ENCODE measurements around the gene TMEM87B.
"Not testable (repeated sequence)": the region's sequence is repeated elsewhere in the genome, so short reads cannot be mapped to it uniquely, and the experiment has no call there.

TMEM87B gene

DNA sequence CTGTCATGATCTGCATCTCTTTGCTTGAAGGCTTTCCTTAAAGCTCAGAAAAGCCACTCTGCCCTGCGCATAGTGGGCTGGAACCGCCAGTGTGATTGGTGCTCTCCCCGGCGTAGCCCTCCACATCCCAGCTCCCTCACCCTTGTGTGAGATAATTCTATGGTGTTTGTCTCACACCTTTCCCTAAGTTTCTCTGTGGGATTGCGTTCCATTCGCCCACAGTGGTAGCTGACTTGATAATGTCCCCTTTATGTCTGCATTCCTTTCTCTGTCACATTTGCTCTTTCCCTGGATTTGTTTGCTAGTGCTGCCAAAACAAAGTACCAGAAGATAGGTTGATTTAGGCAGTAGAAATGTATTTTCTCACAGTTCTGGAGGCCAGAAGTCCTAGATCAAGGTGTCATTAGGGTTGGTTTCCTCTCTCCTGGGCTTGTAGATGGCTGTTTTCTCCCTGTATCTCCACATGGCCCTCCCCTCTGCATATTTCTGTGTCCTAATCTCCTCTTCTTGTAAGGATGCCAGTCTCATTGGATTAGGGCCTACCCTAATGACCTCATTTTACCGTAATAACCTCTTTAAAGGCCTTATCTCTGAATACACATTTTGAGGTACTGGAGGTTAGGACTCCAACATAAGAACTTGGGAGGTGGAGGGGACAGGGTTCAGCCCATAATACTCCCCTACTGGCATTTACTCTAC lies 7.4 kb upstream of the TMEM87B start:
- no peak for TF ChIP-seq ZNF274 (IDR thresholded peaks at IDR 0.05; ENCODE audit: low read depth, low read length)

GRCh38 chr2:112048236-112048592 lies 6.9 kb upstream of the TMEM87B start:
- no peak for TF ChIP-seq ZNF274 (IDR thresholded peaks at IDR 0.05; ENCODE audit: low read depth, low read length)
- no peak overlapping the region for H3K4me3 ChIP-seq (ENCODE audit: low read length)

More for the DNA sequence above, 7.4 kb upstream of the TMEM87B start:
- no peak overlapping the region for H3K4me3 ChIP-seq (ENCODE audit: low read length)

DNA sequence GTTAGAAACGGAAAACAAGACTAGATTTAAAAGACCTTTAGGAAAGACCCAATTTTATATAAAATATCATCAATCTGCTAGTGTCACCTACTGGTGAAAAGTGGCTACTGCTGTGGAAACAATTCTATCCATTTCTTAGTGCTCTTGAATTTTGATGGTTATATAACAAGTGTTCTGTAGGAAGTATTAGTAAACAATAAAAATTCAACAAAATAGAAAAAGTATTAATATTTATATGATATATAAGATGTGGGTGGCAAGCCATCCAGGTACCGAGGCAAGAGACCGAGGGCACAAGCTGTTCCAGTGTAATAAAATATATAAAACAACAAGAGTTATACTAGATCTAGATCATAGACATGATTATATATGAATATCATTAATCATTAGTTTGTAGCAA lies 6.2 kb upstream of the TMEM87B start:
- H3K4me3 ChIP-seq (ENCODE audit: low read length), result no peak overlapping the region
- no peak for TF ChIP-seq ZNF274 (IDR thresholded peaks at IDR 0.05; ENCODE audit: low read depth, low read length)

GRCh38 chr2:112050316-112050715 lies 4.8 kb upstream of the TMEM87B start:
- no peak overlapping the region for H3K4me3 ChIP-seq (ENCODE audit: low read length)
- no peak for TF ChIP-seq ZNF274 (IDR thresholded peaks at IDR 0.05; ENCODE audit: low read depth, low read length)

DNA sequence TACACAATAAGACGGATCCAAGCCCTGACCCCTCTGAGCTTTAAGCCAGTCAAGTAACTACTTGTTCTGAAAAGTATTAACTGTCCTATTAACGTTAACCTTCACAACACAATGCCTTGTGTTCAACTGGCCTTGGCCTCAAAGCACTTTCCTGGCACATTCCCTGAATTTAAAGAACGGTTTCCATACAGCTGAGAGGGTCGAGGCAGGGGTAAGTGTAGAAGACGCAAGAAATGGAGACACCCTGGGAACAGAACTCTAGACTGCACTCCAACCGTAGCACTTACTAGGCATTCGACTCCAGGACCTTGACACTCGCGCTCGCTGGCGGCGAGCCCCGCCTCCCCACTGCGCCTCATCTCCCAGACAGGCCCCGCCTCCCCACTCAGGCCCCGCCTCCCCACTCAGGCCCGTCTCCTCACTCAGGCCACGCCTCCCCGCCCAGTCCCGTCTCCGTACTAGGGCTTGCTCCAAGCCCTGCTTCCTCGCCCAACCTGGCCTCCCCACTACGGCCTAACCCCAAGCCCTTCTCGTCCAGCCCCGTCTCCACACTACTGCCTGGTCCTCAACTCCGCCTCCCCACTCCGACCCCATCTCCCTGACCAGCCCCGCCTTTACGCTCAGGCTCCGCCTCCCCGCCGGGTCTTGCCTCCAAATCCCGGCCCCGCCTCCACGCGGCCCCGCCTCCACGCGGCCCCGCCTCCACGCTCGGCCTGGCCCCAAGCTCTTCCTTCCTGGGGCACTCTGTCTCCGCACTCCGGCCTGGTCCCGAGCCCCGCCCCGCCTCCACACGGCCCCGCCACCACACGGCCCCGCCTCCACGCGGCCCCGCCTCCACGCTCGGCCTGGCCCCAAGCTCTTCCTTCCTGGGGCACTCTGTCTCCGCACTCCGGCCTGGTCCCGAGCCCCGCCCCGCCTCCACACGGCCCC lies 887 bp upstream of the TMEM87B start:
- H3K4me3 ChIP-seq (ENCODE audit: low read length), result peak overlapping the region; percentile 61
- no peak for TF ChIP-seq ZNF274 (IDR thresholded peaks at IDR 0.05; ENCODE audit: low read depth, low read length)

DNA sequence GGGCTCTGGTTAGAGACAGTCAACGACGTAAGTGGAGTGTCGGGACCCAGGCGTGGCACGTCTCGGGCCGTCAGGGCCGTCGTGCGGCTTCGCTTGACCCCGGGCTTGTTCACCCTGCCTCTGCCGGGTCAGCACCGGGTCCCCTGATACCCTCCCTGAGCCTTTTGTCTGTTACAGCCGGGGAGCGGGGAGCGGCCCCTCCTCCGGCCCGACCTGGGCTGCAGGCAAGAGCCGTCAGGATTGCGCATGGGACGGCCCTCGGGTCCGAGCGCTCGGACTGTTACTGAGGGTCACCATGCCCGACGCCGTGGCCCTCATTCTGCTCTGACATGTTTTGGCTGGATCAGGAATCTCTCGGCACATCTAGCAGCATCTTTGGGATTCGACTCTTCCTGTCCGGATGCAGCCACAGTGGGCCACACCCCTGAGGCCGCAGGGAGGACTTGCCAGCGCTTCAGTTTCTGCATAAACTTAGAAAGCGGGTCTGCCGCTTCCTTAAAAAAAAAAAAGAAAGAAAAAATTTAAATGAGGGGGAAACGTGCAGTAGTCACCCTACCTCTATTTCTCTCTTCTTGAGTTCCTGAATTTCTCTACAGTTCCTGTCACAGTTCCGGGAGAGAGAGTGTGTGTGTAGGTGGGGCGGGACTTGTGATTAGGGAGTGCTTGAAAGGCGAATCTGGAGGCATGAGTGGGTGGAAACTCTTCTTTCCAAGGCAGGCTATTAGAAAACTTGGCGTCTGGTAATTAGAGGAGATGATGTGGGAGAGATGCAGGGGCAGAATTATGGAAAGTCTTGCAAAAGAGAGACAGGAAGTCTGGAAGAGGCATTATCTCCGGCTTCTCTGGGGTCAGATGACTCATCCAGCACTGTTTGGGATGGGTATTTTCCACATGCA lies 909 bp downstream of the TMEM87B start:
- H3K4me3 ChIP-seq (ENCODE audit: low read length), result peak overlapping the region; percentile 71
- TF ChIP-seq ZNF274 (IDR thresholded peaks at IDR 0.05; ENCODE audit: low read depth, low read length), result no peak

GRCh38 chr2:112056626-112056987 lies 1.5 kb downstream of the TMEM87B start:
- peak overlapping the region; percentile 71 for H3K4me3 ChIP-seq (ENCODE audit: low read length)
- TF ChIP-seq ZNF274 (IDR thresholded peaks at IDR 0.05; ENCODE audit: low read depth, low read length), result no peak

DNA sequence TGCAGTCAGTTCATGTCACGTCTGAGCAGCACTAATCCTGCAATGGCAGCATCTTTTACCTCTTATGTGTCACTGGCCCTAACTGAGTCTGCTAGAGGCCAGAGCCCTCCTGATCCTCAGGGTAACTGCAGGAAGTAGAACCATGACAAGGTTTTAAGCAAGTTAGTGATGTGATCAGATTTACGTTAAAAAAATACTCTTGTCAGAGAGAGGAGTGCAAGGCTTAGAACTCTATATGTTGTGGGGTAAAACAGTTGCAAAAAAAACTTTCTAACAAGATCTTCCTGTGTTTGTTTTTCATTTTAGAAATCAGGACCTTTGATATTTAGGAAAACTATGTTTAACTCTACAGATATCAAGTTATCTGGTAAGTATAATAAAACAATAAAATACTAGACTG lies 4.6 kb downstream of the TMEM87B start:
- TF ChIP-seq ZNF274 (IDR thresholded peaks at IDR 0.05; ENCODE audit: low read depth, low read length), result no peak
- no peak overlapping the region for H3K4me3 ChIP-seq (ENCODE audit: low read length)

- no peak overlapping the region for H3K4me3 ChIP-seq (ENCODE audit: low read length)
- TF ChIP-seq ZNF274 (IDR thresholded peaks at IDR 0.05; ENCODE audit: low read depth, low read length), result no peak
Measured at GRCh38 chr2:112061299-112061698, 6.2 kb downstream of the TMEM87B start.

GRCh38 chr2:112061840-112062239 lies 6.8 kb downstream of the TMEM87B start:
- TF ChIP-seq ZNF274 (IDR thresholded peaks at IDR 0.05; ENCODE audit: low read depth, low read length), result no peak
- no peak overlapping the region for H3K4me3 ChIP-seq (ENCODE audit: low read length)

DNA sequence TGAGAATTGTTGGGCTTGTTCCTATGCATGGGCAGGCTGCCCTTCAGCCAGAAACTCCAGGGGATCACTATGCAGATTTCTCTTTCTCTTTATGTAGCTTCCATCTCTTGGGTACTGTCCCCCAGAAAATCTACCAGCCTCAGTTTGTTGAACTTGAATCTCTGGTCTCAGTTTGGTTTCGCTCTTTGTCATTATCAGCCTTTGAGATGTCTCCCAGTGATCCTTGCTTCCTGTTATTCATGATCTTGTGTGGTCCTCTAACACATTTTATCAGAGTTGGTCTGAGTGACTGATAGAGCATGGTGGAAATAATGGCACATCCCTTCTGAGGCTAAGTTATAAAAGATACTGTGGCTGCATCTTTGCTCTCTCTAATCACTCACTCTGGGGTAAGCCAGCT lies 7.8 kb downstream of the TMEM87B start:
- no peak overlapping the region for H3K4me3 ChIP-seq (ENCODE audit: low read length)
- TF ChIP-seq ZNF274 (IDR thresholded peaks at IDR 0.05; ENCODE audit: low read depth, low read length), result no peak

GRCh38 chr2:112065486-112065885 lies 10.4 kb downstream of the TMEM87B start:
- TF ChIP-seq ZNF274 (IDR thresholded peaks at IDR 0.05; ENCODE audit: low read depth, low read length), result no peak
- no peak overlapping the region for H3K4me3 ChIP-seq (ENCODE audit: low read length)

DNA sequence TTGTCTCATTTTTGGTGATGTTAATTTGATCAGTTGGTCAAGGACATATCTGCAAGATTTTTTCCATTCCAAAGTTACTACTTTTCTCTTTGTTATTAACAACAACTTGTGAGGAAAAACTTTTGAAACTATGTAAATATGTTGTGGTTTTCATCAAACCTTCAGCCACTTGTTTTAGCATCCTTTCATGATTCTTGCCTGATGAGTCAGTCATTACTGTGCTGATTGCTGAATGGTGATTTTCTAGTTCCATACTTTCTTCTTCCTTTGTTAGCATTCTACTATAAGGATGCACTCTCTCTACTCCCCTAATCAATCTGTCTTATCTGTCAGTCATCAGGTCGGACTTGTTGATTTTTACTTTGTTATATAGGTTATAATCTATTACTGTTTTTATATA lies 10.9 kb downstream of the TMEM87B start:
- H3K4me3 ChIP-seq (ENCODE audit: low read length), result no peak overlapping the region
- no peak for TF ChIP-seq ZNF274 (IDR thresholded peaks at IDR 0.05; ENCODE audit: low read depth, low read length)

DNA sequence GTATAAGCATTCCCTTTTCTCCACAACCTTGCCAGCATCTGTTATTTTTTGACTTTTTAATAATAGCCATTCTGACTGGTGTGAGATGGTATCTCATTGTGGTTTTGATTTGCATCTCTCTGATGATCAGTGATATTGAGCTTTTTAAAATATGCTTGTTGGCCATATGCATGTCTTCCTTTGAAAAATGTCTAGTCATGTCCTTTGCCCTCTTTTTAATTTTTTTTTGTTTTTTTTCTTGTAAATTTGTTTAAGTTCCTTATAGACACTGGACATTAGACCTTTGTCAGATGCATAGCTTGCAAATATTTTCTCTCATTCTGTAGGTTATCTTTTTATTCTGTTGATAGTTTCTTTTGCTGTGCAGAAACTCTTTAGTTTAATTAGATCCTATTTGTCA lies 14.7 kb downstream of the TMEM87B start:
- H3K4me3 ChIP-seq (ENCODE audit: low read length), result not testable (repeated sequence)

Measured in GM08714 (cell line).